K562 (cell line): ENCODE results near the gene NINJ2. TPM values are rescaled to one million over a fixed set of nuclear protein-coding genes. Genes with fewer than 3 reads are reported as not detected.
A peak's percentile ranks its signal among the peaks of the same experiment; 100 is the strongest.

Experiments
- BRF1 ChIP-seq: IDR thresholded peaks from 3 replicates; pipeline ENCODE4 v1.6.1; 2011; ENCODE audit warnings: borderline replicate concordance, mild to moderate bottlenecking; ENCODE audit not compliant: insufficient read length; ENCODE audit errors: extremely low read depth
- CBFA2T3 ChIP-seq: fragments of 450-650 bp; IDR thresholded peaks from 2 replicates; pipeline ENCODE4 v1.6.1; 2017
- CHCHD3 ChIP-seq: fragments of 250-450 bp; sonication (Bioruptor Pico); IDR thresholded peaks from 2 replicates; pipeline ENCODE4 v2.1.2; 2022; ENCODE audit warnings: mild to moderate bottlenecking
- CREB1 ChIP-seq, 2 experiments: sonication (generic) in 1 of 2; formaldehyde crosslinking in 1 of 2; IDR thresholded peaks; 2 replicates each; pipeline versions ENCODE4 v1.6.1 to v1.8.0; 2012 to 2022; ENCODE audit warnings: inconsistent platforms in 1 of 2, mild to moderate bottlenecking in 1 of 2, missing genetic modification reagents in 1 of 2, moderate library complexity in 1 of 2
- DDX20 ChIP-seq: fragments of 450-650 bp; IDR thresholded peaks from 2 replicates; pipeline ENCODE4 v1.6.1; 2016; ENCODE audit warnings: missing genetic modification characterization, low read depth, mild to moderate bottlenecking, missing compliant biosample characterization, moderate library complexity
- EZH2 ChIP-seq: IDR thresholded peaks from 2 replicates; pipeline ENCODE4 v1.6.1; 2012; ENCODE audit warnings: low read depth, mild to moderate bottlenecking, inconsistent platforms, low read length, borderline replicate concordance
- GTF2F1 ChIP-seq: IDR thresholded peaks from 2 replicates; pipeline ENCODE4 v1.6.1; 2011; ENCODE audit warnings: low read depth, low read length, improper control_type of control experiment
- NEUROD1 ChIP-seq: fragments of 150-350 bp; IDR thresholded peaks from 2 replicates; pipeline ENCODE4 v1.6.1; 2014; ENCODE audit warnings: borderline replicate concordance, low read length, low read depth; ENCODE audit not compliant: partially characterized antibody
- NR2C1 ChIP-seq, 2 experiments: fragments of 450-650 bp; IDR thresholded peaks; 2 replicates each; pipeline ENCODE4 v1.6.1; 2017; ENCODE audit warnings: mild to moderate bottlenecking in 2 of 2, antibody characterized with exemption in 1 of 2, inconsistent platforms in 1 of 2, missing compliant biosample characterization in 1 of 2, missing genetic modification characterization in 1 of 2
- SIRT6 ChIP-seq: IDR thresholded peaks from one replicate; pipeline ENCODE4 v1.6.1; 2012; ENCODE audit warnings: low read depth, mild to moderate bottlenecking, control low read depth, inconsistent platforms, low read length, moderate library complexity
- SMARCA4 ChIP-seq: fragments of 450-650 bp; IDR thresholded peaks from 2 replicates; pipeline ENCODE4 v1.6.1; 2016
- SPI1 ChIP-seq: IDR thresholded peaks from 2 replicates; pipeline ENCODE4 v1.6.1; 2011; ENCODE audit warnings: low read depth, low read length, control low read depth, borderline replicate concordance
- SRSF1 ChIP-seq: fragments of 200-400 bp; formaldehyde crosslinking; IDR thresholded peaks from 2 replicates; pipeline ENCODE4 v1.6.1; 2017; ENCODE audit warnings: mild to moderate bottlenecking, low read depth, low read length, moderate library complexity
- TAF9B ChIP-seq: fragments of 450-650 bp; IDR thresholded peaks from 2 replicates; pipeline ENCODE4 v1.6.1; 2018; ENCODE audit warnings: mild to moderate bottlenecking; ENCODE audit not compliant: partially characterized antibody
- U2AF1 ChIP-seq: fragments of 200-400 bp; formaldehyde crosslinking; optimal IDR thresholded peaks from 2 replicates; pipeline ENCODE3; 2017; ENCODE audit warnings: mild to moderate bottlenecking, low read depth, low read length, moderate library complexity
- ZBTB8A ChIP-seq: fragments of 450-650 bp; IDR thresholded peaks from 2 replicates; pipeline ENCODE4 v1.6.1; 2018; ENCODE audit warnings: mild to moderate bottlenecking, moderate library complexity; ENCODE audit not compliant: partially characterized antibody
- ZFP1 ChIP-seq: fragments of 450-650 bp; formaldehyde crosslinking; IDR thresholded peaks from 2 replicates; pipeline ENCODE4 v1.4.0; 2020; ENCODE audit warnings: mild to moderate bottlenecking, mixed read lengths
- ZNF644 ChIP-seq: fragments of 200-800 bp; sonication (Bioruptor generic); IDR thresholded peaks from 2 replicates; pipeline ENCODE4 v1.6.1; 2016; ENCODE audit warnings: low read depth, missing genetic modification characterization, missing compliant biosample characterization
- ZNF75A ChIP-seq: fragments of 450-650 bp; formaldehyde crosslinking; IDR thresholded peaks from 2 replicates; pipeline ENCODE4 v1.4.0; 2020; ENCODE audit warnings: mild to moderate bottlenecking
- polyA plus RNA-seq, 8 experiments: library from polyadenylated mRNA; depleted of rRNA in 4 of 8; stranded (reverse) in 5 of 8; unstranded in 3 of 8; fragments of >200 nt; fragmentation: Nextera tagmentation in 2 of 8; fragmentation: Illumina TruSeq in 1 of 8; extraction: Ambion mirVana in 2 of 8; extraction: Trizol in 1 of 8; gene quantifications; 2 replicates each; pipeline versions ENCODE4 v1.2.1 to v1.2.3, GENCODE V29; 2011 to 2014; ENCODE audit warnings: inconsistent platforms in 1 of 8, missing spikeins in 1 of 8
- total RNA-seq, 7 experiments: library from RNA; depleted of rRNA in 6 of 7; stranded (reverse); fragments of >200 nt in 6 of 7; fragmentation: Illumina TruSeq in 2 of 7; extraction: Trizol in 2 of 7; gene quantifications; 2 replicates each; pipeline versions ENCODE4 v1.2.1 to v1.2.3, GENCODE V29; 2011 to 2021; ENCODE audit warnings: low replicate concordance in 1 of 7
- TF ChIP-seq, protein P1 (sequence below): IDR thresholded peaks from 3 replicates; pipeline ENCODE4 v1.6.1; 2011; ENCODE audit warnings: borderline replicate concordance, mild to moderate bottlenecking, moderate library complexity; ENCODE audit not compliant: insufficient read length; ENCODE audit errors: extremely low read depth
- TF ChIP-seq, protein P2 (sequence below): fragments of 450-650 bp; formaldehyde crosslinking; IDR thresholded peaks from 2 replicates; pipeline ENCODE4 v1.4.0; 2020; ENCODE audit warnings: mild to moderate bottlenecking, moderate library complexity
- TF ChIP-seq, protein P3 (sequence below): fragments of 450-650 bp; IDR thresholded peaks from 2 replicates; pipeline ENCODE4 v1.6.1; 2017; ENCODE audit warnings: antibody characterized with exemption

NINJ2 gene
- total and polyA plus RNA-seq, 9 of the 15 experiments (the other 6 are each of a cell fraction or from before 2014, with no cell fraction given), result 2.6 to 16.0 (median 4.5) TPM

DNA sequence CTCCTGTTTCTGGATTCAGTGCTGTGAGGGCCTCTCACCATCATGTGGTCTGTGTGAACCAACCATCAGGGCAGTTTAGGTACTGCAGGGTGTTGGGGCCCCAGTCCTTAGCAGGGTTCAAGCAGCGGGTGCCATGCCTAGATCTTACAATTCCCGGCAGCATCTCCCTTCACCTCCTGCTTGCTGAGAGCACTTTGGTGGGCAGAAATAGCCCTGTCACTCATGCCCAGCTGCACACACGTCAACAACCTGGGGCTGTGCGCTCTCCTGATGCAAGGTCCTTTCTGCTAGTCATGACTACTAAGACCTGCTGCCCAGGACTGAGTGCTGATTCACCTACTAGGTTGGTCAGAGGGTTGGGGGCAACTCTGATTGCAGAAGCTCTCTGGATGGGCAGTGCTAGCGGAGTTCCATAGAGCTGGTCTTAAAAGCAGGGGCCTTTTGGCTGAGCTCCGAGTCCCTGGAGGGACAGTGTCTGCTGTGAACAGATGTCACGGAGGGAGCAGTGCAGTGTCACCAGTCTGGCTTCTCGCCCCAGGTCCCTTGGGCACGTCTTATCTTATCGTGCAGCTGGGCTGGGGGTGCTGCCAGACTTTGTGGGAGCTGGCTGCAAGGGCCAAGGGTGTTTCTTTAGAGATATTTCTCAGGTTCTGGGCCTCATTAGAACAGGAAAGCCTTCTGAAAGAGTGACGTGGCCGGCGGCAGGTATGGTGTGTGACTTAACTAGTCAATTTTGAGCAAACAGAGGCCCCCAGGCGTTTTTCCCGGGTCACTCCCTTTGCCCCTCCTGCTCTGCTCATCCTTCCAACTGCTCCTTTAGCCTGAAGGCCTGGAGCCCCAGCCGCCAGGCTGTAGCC is 71.8 kb downstream of the NINJ2 start (continued):
- TF ChIP-seq, protein P1, sequence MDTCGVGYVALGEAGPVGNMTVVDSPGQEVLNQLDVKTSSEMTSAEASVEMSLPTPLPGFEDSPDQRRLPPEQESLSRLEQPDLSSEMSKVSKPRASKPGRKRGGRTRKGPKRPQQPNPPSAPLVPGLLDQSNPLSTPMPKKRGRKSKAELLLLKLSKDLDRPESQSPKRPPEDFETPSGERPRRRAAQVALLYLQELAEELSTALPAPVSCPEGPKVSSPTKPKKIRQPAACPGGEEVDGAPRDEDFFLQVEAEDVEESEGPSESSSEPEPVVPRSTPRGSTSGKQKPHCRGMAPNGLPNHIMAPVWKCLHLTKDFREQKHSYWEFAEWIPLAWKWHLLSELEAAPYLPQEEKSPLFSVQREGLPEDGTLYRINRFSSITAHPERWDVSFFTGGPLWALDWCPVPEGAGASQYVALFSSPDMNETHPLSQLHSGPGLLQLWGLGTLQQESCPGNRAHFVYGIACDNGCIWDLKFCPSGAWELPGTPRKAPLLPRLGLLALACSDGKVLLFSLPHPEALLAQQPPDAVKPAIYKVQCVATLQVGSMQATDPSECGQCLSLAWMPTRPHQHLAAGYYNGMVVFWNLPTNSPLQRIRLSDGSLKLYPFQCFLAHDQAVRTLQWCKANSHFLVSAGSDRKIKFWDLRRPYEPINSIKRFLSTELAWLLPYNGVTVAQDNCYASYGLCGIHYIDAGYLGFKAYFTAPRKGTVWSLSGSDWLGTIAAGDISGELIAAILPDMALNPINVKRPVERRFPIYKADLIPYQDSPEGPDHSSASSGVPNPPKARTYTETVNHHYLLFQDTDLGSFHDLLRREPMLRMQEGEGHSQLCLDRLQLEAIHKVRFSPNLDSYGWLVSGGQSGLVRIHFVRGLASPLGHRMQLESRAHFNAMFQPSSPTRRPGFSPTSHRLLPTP, result no peak
- TF ChIP-seq SMARCA4 (peak; percentile 98), NEUROD1 (peak; percentile 92), EZH2 (no peak), ZNF75A (CRISPR knock-in tag) (no peak), ZFP1 (no peak), SIRT6 (no peak), DDX20 (no peak), CREB1 (IDR thresholded peaks at IDR 0.05) (peak; percentile 71; the same call in 1 of the 2 replicates), CREB1 (CRISPR knock-in tag; IDR thresholded peaks at IDR 0.05) (peak; percentile 62; the same call in 1 of the 2 replicates), U2AF1 (no peak), NR2C1 (IDR thresholded peaks at IDR 0.05) (0 out of 2 replicates have a peak, but pooled peaks have one; percentile 22), NR2C1 (tag; IDR thresholded peaks at IDR 0.05) (no peak; the same call in 1 of the 2 replicates), ZBTB8A (no peak), CHCHD3 (CRISPR knock-in tag) (no peak), TAF9B (peak; percentile 62), GTF2F1 (no peak), SPI1 (no peak), CBFA2T3 (peak; percentile 99), SRSF1 (no peak), ZNF644 (tag) (peak; percentile 78; the same call in 1 of the 2 replicates), BRF1 (no peak)
- TF ChIP-seq, protein P2, sequence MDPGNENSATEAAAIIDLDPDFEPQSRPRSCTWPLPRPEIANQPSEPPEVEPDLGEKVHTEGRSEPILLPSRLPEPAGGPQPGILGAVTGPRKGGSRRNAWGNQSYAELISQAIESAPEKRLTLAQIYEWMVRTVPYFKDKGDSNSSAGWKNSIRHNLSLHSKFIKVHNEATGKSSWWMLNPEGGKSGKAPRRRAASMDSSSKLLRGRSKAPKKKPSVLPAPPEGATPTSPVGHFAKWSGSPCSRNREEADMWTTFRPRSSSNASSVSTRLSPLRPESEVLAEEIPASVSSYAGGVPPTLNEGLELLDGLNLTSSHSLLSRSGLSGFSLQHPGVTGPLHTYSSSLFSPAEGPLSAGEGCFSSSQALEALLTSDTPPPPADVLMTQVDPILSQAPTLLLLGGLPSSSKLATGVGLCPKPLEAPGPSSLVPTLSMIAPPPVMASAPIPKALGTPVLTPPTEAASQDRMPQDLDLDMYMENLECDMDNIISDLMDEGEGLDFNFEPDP (CRISPR knock-in tag), result no peak
- TF ChIP-seq, protein P3, sequence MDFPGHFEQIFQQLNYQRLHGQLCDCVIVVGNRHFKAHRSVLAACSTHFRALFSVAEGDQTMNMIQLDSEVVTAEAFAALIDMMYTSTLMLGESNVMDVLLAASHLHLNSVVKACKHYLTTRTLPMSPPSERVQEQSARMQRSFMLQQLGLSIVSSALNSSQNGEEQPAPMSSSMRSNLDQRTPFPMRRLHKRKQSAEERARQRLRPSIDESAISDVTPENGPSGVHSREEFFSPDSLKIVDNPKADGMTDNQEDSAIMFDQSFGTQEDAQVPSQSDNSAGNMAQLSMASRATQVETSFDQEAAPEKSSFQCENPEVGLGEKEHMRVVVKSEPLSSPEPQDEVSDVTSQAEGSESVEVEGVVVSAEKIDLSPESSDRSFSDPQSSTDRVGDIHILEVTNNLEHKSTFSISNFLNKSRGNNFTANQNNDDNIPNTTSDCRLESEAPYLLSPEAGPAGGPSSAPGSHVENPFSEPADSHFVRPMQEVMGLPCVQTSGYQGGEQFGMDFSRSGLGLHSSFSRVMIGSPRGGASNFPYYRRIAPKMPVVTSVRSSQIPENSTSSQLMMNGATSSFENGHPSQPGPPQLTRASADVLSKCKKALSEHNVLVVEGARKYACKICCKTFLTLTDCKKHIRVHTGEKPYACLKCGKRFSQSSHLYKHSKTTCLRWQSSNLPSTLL, result no peak
